Fibroblast of villous mesenchyme (primary cell): ENCODE data around the gene EFTUD2. TPM values are rescaled to one million over a fixed set of nuclear protein-coding genes. Genes with fewer than 3 reads are reported as not detected.
A peak's percentile ranks its signal among the peaks of the same experiment; 100 is the strongest.

ENCODE experiments used
- DNase-seq: peaks from one replicate; pipeline ENCODE4 v3.0.0-alpha.2; 2010; ENCODE audit warnings: low read depth
- H3K4me3 ChIP-seq: 2 replicates; pipeline ENCODE4 v1.5.1; 2011; ENCODE audit warnings: low read depth, mild to moderate bottlenecking, low read length
- total RNA-seq: library from RNA; depleted of rRNA; stranded (reverse); fragments of >200 nt; gene quantifications from 2 replicates; pipeline ENCODE4 v1.2.3, GENCODE V29; 2012
- TF ChIP-seq, protein P1 (sequence below): IDR thresholded peaks from 2 replicates; pipeline ENCODE4 v1.5.1; 2012; ENCODE audit warnings: low read depth, mild to moderate bottlenecking, low read length; ENCODE audit not compliant: insufficient read depth

EFTUD2 gene
- total RNA-seq, 1 donor, result 75.6 TPM

DNA sequence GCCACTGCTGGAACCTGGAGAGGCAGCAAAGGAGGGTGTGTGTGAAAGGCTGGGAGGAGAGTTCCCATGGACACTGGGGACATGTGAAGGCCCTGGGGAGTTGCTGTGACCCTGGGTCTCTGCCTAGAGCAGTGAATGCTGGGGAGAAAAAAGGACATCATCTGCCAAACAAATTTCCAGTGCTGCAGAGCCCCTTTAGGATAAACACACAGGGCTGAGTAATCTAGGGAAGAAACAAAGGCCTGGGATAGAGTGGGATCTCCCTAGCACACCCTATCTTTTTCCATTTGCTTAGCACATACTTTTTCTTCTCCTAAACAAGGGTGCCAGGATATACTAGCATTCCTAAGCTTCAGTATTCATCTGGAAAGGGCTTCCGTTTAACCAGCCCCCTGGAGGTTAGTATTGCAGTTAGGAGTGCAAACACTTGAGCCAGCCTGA, 54.8 kb downstream of the EFTUD2 start:
- TF ChIP-seq, protein P1, sequence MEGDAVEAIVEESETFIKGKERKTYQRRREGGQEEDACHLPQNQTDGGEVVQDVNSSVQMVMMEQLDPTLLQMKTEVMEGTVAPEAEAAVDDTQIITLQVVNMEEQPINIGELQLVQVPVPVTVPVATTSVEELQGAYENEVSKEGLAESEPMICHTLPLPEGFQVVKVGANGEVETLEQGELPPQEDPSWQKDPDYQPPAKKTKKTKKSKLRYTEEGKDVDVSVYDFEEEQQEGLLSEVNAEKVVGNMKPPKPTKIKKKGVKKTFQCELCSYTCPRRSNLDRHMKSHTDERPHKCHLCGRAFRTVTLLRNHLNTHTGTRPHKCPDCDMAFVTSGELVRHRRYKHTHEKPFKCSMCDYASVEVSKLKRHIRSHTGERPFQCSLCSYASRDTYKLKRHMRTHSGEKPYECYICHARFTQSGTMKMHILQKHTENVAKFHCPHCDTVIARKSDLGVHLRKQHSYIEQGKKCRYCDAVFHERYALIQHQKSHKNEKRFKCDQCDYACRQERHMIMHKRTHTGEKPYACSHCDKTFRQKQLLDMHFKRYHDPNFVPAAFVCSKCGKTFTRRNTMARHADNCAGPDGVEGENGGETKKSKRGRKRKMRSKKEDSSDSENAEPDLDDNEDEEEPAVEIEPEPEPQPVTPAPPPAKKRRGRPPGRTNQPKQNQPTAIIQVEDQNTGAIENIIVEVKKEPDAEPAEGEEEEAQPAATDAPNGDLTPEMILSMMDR, result peak; percentile 21
- DNase-seq, result no peak
- H3K4me3 ChIP-seq, result no peak overlapping the region

DNA sequence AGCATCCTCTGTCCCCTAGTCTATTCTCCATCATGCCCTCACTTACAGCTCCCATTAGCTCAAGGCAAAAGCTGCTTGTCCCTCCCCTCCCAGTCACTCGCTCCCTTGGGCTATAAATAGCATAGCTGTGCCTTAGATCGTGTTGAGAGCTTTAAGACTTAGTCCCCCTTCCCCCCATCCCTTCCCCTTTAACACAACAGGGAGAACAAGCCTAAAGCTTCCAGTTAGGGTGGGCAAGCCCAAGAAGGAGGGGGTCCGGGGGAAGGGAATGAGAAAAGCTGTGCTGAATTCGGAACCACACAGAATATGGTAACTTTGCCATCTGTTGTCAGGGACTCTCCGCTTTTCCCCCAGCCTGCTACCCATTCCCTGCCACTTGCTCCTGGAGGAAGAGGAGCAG, 56.5 kb downstream of the EFTUD2 start:
- TF ChIP-seq, protein P1, result no peak
- no peak overlapping the region for H3K4me3 ChIP-seq
- DNase-seq, result no peak

DNA sequence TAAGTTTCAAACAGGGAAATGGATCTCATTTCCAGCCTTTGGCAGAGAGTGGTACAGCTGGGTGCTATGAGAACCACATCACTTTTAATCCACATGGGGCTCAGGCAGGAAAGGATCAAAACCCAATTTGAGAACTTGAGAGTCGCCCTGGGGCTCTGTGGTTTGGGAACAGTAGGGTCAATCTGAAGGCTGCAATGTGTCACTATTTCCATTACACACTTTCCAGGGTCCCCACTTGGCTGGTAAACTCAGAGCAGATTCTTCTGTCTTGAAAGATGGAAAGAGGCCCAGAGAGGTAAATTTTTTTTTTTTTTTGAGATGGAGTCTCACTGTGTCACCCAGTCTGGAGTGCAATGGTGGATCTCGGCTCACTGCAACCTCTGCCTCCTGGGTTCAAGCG, 58.3 kb downstream of the EFTUD2 start:
- TF ChIP-seq, protein P1, result no peak
- no peak overlapping the region for H3K4me3 ChIP-seq
- DNase-seq, result no peak

DNA sequence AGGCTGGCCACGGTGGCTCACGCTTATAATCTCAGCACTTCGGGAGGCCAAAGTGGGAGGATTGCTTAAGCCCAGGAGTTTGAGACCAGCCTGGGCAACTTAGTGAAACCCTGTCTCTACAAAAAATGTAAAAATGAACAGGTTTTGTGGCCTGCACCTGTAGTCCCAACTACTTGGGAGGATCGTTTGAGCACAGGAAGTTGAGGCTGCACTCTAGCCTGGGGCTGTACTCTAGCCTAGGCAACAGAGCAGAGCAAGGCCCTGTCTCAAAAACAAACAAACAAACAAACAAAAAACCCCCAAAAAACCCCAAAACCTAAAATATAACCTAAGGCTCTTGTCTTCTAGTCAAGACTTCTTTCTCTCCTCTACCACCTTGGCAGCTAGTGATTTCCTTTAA, 59.0 kb downstream of the EFTUD2 start:
- TF ChIP-seq, protein P1, result no peak

DNA sequence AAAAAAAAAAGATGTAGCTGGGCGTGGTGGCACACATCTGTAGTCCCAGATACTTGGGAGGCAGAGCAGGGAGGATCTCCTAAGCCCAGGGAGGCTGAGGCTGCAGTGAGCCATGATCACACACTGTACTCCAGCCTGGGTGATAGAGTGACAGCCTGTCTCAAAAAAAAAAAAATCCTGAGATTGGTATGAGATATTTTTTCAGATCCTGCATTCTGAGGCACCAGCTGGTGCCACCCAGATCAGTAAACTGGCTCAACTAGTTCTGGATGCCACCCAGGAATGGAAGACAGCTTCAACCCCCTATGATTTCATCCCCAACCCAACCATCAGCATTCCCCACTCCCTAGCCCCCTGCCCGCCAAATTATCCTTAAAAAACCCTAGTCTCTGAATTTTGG, 62.0 kb downstream of the EFTUD2 start:
- DNase-seq, result no peak
- H3K4me3 ChIP-seq, result no peak overlapping the region
- TF ChIP-seq, protein P1, result no peak

More for the DNA sequence above, 59.0 kb downstream of the EFTUD2 start:
- DNase-seq, result no peak
- H3K4me3 ChIP-seq, result no peak overlapping the region

DNA sequence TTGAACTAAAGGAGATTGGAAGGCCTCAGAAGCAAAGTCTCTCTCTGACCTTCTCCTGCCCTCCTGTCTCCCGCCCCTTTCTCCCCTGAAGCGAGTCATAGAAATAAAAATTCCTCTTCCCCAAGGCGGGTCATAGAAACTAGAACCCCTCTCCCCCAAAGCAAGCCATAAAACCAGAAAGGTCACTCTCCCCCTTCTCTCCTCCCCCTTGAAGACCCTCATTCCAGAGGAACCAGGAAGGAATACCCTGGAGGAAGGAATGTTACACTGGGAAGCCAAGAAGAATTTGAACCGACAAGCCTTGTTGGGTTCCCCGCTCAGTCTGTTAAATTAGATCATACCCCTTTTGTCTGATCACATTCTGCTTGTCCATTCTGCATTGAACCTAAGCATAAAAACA, 66.4 kb downstream of the EFTUD2 start:
- no peak for DNase-seq
- H3K4me3 ChIP-seq, result no peak overlapping the region
- TF ChIP-seq, protein P1, result no peak

DNA sequence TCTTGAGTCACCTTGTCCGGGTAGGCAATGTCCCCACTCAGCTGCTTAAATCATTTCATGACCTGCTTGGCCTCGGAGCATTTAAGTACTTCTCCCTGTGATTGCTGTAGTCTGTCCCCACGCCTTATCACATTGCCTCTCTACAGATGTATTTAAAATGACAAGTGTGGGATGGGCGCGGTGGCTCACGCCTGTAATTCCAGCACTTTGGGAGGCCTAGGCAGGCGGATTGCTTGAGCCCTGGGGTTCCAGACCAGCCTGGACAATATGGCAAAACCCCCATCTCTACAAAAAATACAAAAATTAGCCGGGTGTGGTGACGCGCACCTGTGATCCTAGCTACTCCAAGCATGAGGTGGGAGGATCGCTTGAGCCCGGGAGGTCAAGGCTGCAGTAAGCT, 67.9 kb downstream of the EFTUD2 start:
- TF ChIP-seq, protein P1, result no peak
- DNase-seq, result no peak
- H3K4me3 ChIP-seq, result no peak overlapping the region
